Measurements from ENCODE around the gene FOXP4.
"Not testable (repeated sequence)": the region's sequence is repeated elsewhere in the genome, so short reads cannot be mapped to it uniquely, and the experiment has no call there.

FOXP4 gene

DNA sequence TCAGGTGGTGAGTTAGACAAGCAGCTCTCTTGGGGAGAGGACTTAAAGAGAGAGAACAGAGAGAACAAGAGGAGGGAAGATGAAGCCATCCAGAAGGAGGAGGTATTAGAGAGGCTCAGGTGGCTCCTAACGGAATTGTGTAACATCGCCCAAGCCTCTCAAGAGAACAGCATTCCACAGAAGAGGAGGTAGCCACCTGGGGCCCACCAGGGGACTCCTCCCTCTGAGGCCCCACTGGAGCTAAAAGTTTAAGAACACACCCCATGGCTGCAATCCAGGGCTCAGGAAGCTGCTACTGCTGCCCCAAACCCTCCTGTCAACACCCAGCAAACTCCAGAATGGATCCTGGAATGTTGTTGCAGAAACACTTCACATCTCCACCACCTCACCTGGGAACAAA lies 68.5 kb downstream of the FOXP4 start:
- H3K36me3 ChIP-seq (ENCODE audit: low read depth) = no peaks in the 10 kb centered on the region
- H3K4me3 ChIP-seq (ENCODE audit: severe bottlenecking) = no peak overlapping the region
- no peak for DNase-seq (ENCODE audit: low spot score)
- no peak for ATAC-seq (ENCODE audit: low read depth)
- H3K4me1 ChIP-seq (ENCODE audit: insufficient read depth, poor library complexity, severe bottlenecking) = no peaks in the 10 kb centered on the region
- TF ChIP-seq, protein P1, sequence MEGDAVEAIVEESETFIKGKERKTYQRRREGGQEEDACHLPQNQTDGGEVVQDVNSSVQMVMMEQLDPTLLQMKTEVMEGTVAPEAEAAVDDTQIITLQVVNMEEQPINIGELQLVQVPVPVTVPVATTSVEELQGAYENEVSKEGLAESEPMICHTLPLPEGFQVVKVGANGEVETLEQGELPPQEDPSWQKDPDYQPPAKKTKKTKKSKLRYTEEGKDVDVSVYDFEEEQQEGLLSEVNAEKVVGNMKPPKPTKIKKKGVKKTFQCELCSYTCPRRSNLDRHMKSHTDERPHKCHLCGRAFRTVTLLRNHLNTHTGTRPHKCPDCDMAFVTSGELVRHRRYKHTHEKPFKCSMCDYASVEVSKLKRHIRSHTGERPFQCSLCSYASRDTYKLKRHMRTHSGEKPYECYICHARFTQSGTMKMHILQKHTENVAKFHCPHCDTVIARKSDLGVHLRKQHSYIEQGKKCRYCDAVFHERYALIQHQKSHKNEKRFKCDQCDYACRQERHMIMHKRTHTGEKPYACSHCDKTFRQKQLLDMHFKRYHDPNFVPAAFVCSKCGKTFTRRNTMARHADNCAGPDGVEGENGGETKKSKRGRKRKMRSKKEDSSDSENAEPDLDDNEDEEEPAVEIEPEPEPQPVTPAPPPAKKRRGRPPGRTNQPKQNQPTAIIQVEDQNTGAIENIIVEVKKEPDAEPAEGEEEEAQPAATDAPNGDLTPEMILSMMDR (IDR thresholded peaks at IDR 0.05; ENCODE audit: poor library complexity, severe bottlenecking) = no peak
- no peaks in the 10 kb centered on the region for H3K27me3 ChIP-seq (ENCODE audit: insufficient read depth, poor library complexity, severe bottlenecking)
- no peak overlapping the region for H3K27ac ChIP-seq (ENCODE audit: poor library complexity, severe bottlenecking)
- no peaks in the 10 kb centered on the region for H3K9me3 ChIP-seq (ENCODE audit: severe bottlenecking)

DNA sequence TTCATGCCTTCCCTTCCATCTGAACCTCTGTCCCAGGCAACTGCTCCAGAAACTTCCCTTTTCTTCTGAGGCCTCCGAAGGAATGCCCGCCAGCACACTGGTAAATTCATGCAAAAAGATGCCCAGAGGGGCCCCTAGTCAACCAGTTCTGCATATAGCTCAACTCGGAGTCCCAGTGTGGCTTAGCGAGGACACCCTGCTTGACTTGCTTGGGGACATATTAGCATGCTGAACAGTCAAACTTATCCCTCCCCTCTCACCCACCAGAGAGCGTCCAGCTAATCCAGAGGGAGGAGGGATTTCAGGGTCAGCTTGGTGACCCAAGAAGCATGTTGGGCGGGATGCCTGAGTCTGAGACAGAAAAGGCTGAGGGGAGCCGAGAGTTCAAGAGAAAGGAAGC lies 69.1 kb downstream of the FOXP4 start:
- TF ChIP-seq, protein P1 (IDR thresholded peaks at IDR 0.05; ENCODE audit: poor library complexity, severe bottlenecking) = no peak
- Histone ChIP-seq H3K4me1 (ENCODE audit: insufficient read depth, poor library complexity, severe bottlenecking) (no peaks in the 10 kb centered on the region), H3K4me3 (ENCODE audit: severe bottlenecking) (no peak overlapping the region), H3K27me3 (ENCODE audit: insufficient read depth, poor library complexity, severe bottlenecking) (no peaks in the 10 kb centered on the region), H3K27ac (ENCODE audit: poor library complexity, severe bottlenecking) (no peak overlapping the region), H3K36me3 (ENCODE audit: low read depth) (no peaks in the 10 kb centered on the region), H3K9me3 (ENCODE audit: severe bottlenecking) (no peaks in the 10 kb centered on the region)
- ATAC-seq (ENCODE audit: low read depth) (no peak), DNase-seq (ENCODE audit: low spot score) (no peak)

DNA sequence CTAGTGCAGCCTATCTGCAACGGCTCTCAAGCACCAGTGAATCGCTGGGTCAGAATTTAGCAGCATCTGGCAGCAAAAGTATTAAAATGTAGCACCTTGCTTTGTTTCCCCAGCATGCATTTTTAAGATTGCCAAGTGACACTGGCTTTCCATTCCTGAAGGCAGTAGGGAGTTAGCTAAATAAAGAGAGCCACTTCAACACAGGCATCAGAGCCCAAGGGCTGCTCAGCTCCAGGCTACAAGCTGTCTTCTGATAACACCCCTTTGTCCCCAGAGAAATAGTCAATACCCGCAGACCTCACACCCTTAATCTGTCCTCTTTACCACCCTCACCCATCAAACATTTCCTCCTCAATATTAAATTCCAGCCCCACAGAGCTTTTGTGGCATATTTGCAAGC lies 72.4 kb downstream of the FOXP4 start:
- Histone ChIP-seq H3K36me3 (ENCODE audit: low read depth) (no peaks in the 10 kb centered on the region), H3K27ac (ENCODE audit: poor library complexity, severe bottlenecking) (no peak overlapping the region), H3K4me1 (ENCODE audit: insufficient read depth, poor library complexity, severe bottlenecking) (no peaks in the 10 kb centered on the region), H3K27me3 (ENCODE audit: insufficient read depth, poor library complexity, severe bottlenecking) (no peaks in the 10 kb centered on the region), H3K9me3 (ENCODE audit: severe bottlenecking) (peaks cover 8% of the 10 kb centered on the region), H3K4me3 (ENCODE audit: severe bottlenecking) (no peak overlapping the region)
- DNase-seq (ENCODE audit: low spot score) (no peak), ATAC-seq (ENCODE audit: low read depth) (no peak; the same call in 2 of the 3 replicates)
- TF ChIP-seq, protein P1 (IDR thresholded peaks at IDR 0.05; ENCODE audit: poor library complexity, severe bottlenecking) = no peak

DNA sequence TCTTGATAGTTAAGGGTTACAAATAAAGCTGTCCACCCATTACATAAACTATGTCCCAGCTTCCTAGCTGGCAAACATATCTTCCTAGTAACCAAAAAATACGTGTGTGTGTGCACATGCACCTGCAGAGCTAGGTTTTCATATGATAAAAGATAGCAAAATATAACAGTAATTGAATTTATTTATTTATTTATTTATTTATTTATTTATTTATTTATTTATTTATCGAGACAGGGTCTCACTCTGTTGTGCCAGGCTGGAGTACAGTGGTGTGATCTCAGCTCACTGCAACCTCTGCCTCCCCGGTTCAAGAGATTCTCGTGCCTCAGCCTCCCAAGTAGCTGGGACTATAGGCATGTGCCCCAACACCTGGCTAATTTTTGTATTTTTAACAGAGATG lies 73.0 kb downstream of the FOXP4 start:
- not testable (repeated sequence) for H3K36me3 ChIP-seq (ENCODE audit: low read depth); DNase-seq (ENCODE audit: low spot score); H3K9me3 ChIP-seq (ENCODE audit: severe bottlenecking); H3K27ac ChIP-seq (ENCODE audit: poor library complexity, severe bottlenecking); H3K27me3 ChIP-seq (ENCODE audit: insufficient read depth, poor library complexity, severe bottlenecking); ATAC-seq (ENCODE audit: low read depth); H3K4me3 ChIP-seq (ENCODE audit: severe bottlenecking); H3K4me1 ChIP-seq (ENCODE audit: insufficient read depth, poor library complexity, severe bottlenecking)

DNA sequence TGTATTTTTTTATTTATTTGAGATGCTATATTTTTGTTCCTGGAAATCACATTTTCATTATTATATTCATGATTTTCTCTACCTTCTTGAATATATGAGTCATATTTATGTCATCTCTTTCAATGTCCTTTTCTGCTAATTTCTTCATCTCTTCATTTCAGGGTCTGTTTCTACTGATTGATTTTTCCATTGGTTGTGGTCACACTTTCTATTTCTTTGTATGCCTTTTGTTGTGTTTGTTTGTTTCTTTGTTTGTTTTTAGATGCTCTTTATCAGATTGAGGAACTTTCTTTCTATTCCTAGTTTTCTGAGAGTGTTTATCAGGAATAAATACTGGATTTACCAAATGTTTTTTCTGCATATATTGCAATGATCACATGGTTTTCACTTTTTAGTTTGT lies 75.2 kb downstream of the FOXP4 start:
- Histone ChIP-seq H3K4me1 (ENCODE audit: insufficient read depth, poor library complexity, severe bottlenecking) (peaks cover 14% of the 10 kb centered on the region), H3K9me3 (ENCODE audit: severe bottlenecking) (peaks cover 8% of the 10 kb centered on the region), H3K4me3 (ENCODE audit: severe bottlenecking) (no peak overlapping the region), H3K27me3 (ENCODE audit: insufficient read depth, poor library complexity, severe bottlenecking) (no peaks in the 10 kb centered on the region), H3K27ac (ENCODE audit: poor library complexity, severe bottlenecking) (no peak overlapping the region), H3K36me3 (ENCODE audit: low read depth) (no peaks in the 10 kb centered on the region)
- ATAC-seq (ENCODE audit: low read depth) (no peak), DNase-seq (ENCODE audit: low spot score) (no peak)
- TF ChIP-seq, protein P1 (IDR thresholded peaks at IDR 0.05; ENCODE audit: poor library complexity, severe bottlenecking) = no peak

Data from RWPE2 (cell line).